Mononuclear cell (primary cell): ENCODE data around the gene HMGXB3. TPM values are rescaled to one million over a fixed set of nuclear protein-coding genes. Genes with fewer than 3 reads are reported as not detected.

ENCODE experiments used
- H3K27me3 ChIP-seq: 2 replicates; pipeline ENCODE4 v1.6.0; 2011; ENCODE audit warnings: low read length, control low read depth; ENCODE audit not compliant: insufficient read depth
- H3K4me1 ChIP-seq: 2 replicates; pipeline ENCODE4 v1.5.1; 2011; ENCODE audit warnings: mild to moderate bottlenecking, low read length, control low read depth; ENCODE audit not compliant: insufficient read depth
- H3K4me3 ChIP-seq: 2 replicates; pipeline ENCODE4 v1.5.1; 2011; ENCODE audit warnings: mild to moderate bottlenecking, low read length, moderate library complexity
- H3K9me3 ChIP-seq: 2 replicates; pipeline ENCODE4 v1.5.1; 2011; ENCODE audit warnings: low read depth, mild to moderate bottlenecking, control low read depth, low read length
- total RNA-seq: library from RNA; depleted of rRNA; stranded (reverse); fragments of >200 nt; gene quantifications from one replicate; pipeline ENCODE4 v1.2.3, GENCODE V29; 2012

The HMGXB3 gene
- total RNA-seq, 1 donor: 27.2 TPM

DNA sequence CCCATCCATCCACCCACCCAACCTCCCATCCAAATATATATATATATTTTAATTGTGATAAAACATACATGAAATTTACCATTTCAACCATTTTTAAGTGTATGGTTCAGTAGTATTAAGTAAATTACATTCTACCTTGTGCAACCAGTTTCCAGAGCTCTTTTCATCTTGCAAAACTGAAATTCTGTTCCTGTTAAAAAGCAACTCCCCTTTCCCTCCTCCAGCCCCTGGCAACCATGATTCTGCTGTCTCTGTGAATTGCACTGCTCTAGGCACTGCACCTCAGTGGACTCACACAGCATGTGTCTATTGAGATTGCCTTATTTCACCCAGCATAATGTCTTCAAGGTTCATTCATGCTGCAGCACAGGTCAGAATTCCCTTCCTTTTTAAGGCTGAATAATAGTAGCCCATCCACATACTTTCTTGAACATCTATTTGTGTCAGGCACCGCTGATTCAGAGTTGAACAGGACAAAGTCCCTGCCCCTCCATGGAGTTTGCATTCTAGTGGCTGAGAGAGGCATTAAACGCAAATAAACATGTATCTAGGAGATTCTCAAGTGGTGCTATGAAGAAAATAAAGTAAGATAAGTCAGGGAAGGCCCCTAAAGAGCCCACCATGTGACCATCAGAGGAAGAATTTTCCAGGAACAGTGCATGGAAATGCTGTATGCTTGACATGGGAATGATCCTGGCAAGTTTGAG is 61.8 kb downstream of the HMGXB3 start:
- Histone ChIP-seq H3K9me3 (no peaks in the 10 kb centered on the region), H3K4me1 (peaks cover 81% of the 10 kb centered on the region), H3K27me3 (no peaks in the 10 kb centered on the region), H3K4me3 (no peak overlapping the region)

DNA sequence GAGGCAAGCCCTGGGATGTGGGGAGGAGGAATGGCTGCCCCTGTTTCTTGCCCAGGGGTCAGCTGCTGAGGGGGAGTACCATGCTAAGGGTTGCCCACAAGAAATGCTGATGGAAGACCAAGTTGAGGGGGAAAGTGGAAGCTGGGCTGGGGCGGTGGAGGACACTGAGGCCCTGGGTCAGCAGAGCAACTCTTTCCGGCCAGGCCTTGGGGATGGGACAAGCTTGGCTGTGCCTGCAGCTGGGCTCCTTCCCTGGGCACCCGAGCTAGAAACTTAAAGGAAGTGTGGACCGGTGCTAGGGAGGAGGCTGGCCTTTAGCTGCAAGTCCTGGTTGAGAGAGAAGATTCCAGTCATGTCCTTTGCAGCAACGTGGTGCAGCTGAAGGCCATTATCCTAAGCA is 63.1 kb downstream of the HMGXB3 start:
- H3K27me3 ChIP-seq: no peaks in the 10 kb centered on the region
- H3K4me3 ChIP-seq: no peak overlapping the region
- H3K4me1 ChIP-seq: peaks cover 85% of the 10 kb centered on the region
- H3K9me3 ChIP-seq: no peaks in the 10 kb centered on the region

DNA sequence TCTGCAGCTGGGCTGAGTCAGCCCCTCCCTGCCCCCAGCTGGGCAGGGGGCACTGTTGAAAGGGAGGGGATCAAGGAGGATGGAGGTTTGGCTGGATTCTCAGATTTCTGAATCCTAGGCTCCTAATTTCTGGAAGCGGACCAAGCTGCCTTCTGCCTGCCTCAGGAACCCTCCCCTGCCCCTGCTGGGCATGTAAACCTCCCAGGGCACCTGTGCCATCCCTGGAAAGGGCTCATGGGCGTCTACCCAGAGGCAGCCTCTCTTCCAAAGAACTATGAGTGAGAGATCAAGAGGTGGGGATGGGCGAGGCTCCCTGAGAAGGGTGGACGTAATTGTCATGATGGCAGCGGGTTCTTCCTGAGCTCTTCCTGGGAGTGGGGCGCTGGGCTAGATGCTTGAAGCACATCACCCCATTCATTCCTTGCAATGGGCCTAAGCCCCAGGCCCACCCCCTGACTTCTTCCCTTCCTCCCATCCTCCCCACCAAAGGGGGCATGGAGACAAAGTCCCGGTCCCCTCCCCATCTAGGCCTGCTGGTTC is 64.2 kb downstream of the HMGXB3 start:
- Histone ChIP-seq H3K4me1 (peaks cover 79% of the 10 kb centered on the region), H3K4me3 (no peak overlapping the region), H3K27me3 (no peaks in the 10 kb centered on the region), H3K9me3 (no peaks in the 10 kb centered on the region)

DNA sequence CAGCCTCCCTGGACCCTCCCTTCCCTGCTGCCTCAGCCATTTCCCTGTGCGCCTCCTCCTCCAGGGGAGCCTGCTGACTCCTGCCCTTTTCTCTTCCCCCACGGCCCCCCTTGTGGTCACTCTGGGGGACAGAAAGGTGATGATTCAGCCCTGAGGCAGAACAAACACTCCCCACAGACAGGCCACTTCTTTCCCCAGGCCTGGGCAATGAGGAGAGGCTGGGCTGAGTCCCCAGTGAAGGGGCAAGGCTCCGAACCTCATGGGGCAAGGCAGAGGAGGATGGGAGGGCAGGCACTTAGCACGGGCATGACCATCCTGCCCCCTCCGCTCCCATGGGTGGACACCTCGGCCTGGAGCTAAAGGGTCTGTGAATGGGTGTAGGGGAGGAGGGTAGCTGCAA is 64.8 kb downstream of the HMGXB3 start:
- Histone ChIP-seq H3K27me3 (no peaks in the 10 kb centered on the region), H3K4me1 (peaks cover 76% of the 10 kb centered on the region), H3K4me3 (no peak overlapping the region), H3K9me3 (no peaks in the 10 kb centered on the region)

DNA sequence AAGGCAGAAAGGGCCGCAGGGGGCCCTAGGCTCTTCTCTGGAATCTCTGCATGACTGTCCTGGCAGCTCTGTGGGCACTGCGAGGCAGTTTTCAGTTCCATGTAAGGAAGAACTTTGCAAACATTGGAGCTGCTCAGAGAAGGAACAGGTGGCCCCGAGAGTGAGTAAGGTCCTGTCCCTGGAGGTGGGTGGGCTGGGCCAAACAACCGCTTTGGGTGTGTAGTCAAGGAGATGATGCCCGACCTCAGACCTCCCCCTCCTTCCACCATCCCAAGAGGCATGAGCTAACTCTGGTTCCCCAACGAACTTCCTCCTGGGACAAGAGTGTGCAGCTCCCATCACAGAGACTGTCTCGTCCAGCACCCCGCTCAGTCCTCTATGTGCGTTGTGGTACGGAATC is 65.3 kb downstream of the HMGXB3 start:
- H3K4me3 ChIP-seq: no peak overlapping the region
- H3K27me3 ChIP-seq: no peaks in the 10 kb centered on the region
- no peaks in the 10 kb centered on the region for H3K9me3 ChIP-seq
- H3K4me1 ChIP-seq: peaks cover 76% of the 10 kb centered on the region

DNA sequence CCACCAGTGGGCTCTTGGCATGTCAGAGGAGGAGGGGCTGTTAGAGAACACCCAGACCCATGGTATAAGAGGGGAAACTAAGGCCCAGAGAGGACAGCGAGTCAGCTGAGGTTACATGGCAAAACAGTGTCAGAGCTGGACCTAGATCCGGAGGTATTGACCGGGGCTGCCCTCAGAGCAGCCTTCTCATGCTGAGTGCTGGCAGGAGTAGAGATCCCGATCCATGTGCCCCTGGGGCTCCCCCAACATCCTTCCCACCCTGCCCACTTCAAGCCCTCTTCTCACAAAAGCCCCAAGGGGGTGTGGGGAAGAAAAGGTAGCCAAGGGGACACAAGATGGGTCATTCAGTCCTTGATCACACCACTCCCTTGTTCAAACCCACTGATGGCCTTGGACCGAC is 65.9 kb downstream of the HMGXB3 start:
- peaks cover 76% of the 10 kb centered on the region for H3K4me1 ChIP-seq
- H3K4me3 ChIP-seq: no peak overlapping the region
- no peaks in the 10 kb centered on the region for H3K27me3 ChIP-seq
- H3K9me3 ChIP-seq: no peaks in the 10 kb centered on the region

DNA sequence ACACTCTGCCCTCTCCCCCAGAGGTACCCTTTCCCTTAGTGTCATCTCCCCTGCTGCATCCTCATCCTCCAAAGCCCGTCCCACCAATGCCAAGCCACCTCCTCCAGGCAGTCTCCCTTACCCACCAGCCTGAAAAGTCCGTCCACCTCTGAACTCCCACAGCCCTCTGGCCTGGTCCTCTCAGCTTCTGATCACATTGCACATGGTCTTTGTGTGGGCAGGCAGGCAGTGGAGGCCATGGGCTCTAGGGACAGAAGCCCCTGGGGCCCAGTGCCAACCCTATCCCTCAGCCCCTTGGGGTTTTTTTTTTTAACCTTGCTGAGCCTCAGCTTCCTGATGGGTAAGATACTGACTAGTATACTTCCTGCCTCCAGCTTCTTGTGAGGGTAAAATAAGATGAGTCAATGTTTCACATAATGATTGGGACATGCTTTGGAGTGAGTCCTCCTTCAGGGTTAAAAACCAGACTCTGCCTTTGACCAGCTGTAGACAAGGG is 66.4 kb downstream of the HMGXB3 start:
- H3K4me1 ChIP-seq: peaks cover 71% of the 10 kb centered on the region
- no peak overlapping the region for H3K4me3 ChIP-seq
- no peaks in the 10 kb centered on the region for H3K27me3 ChIP-seq
- no peaks in the 10 kb centered on the region for H3K9me3 ChIP-seq

DNA sequence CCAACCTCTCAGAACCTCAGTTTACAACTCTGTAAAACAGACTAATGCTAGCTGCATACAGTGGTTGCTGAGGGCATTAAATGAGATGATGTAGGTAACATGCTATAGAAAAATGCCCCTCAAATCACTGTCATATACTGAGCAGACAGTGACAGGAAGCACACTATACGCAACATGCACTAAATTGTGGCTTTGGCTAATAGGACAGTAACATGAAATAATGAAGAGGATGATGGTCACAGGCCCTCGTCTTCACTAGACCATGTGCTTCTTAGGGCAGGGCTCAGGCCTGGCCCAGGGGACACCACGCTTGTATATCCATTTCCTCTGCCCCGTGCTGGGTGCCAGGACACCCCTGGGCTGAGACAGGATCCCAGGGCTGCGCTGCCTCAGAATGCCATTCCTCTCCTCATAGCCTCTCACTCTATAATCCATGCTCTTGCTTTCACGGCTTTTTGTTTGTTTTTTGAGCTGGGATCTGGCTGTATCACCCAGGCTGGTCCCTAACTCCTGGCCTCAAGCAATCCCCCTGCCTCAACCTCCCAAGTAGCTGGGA is 66.9 kb downstream of the HMGXB3 start:
- Histone ChIP-seq H3K9me3 (no peaks in the 10 kb centered on the region), H3K27me3 (no peaks in the 10 kb centered on the region), H3K4me1 (peaks cover 66% of the 10 kb centered on the region), H3K4me3 (no peak overlapping the region)

DNA sequence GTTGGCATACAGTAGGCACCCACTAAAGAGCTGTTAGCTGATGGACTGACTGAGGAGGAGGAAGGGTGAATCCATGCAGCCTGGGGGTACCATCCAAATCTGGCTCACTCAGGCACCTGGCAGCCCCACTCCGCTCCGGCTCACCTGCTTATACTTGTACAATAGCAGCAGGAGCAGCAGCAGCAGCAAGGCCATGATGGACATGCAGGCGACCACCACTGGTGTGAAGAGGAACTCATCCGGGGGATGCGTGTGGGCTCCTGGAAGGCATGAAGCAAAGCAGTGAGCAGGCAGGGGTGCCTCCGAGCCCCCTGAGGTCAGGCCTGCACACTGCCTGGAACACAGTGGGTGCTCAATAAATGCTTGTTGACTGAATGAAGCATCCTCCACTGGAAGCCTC is 67.5 kb downstream of the HMGXB3 start:
- H3K4me1 ChIP-seq: peaks cover 60% of the 10 kb centered on the region
- H3K4me3 ChIP-seq: no peak overlapping the region
- no peaks in the 10 kb centered on the region for H3K27me3 ChIP-seq
- no peaks in the 10 kb centered on the region for H3K9me3 ChIP-seq

DNA sequence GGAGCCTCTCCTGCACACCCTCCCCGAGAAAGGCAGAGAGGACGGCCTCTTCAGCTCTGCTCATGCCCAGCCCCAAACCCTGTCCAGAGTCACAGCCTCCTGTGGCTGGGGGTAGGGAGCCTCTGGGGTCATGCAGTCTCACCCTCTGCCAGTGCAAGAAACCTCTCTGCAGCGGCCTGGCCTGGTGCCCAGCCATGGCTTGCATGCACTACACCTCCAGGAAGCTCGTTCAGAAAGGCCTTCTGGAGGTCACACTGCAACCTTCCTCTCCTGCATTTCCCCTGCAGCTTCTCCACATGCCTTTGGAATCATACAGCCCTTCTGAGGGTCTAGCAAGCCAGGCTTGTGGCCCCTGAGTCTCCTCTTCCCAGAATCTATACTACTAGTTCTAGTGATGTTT is 67.9 kb downstream of the HMGXB3 start:
- peaks cover 56% of the 10 kb centered on the region for H3K4me1 ChIP-seq

DNA sequence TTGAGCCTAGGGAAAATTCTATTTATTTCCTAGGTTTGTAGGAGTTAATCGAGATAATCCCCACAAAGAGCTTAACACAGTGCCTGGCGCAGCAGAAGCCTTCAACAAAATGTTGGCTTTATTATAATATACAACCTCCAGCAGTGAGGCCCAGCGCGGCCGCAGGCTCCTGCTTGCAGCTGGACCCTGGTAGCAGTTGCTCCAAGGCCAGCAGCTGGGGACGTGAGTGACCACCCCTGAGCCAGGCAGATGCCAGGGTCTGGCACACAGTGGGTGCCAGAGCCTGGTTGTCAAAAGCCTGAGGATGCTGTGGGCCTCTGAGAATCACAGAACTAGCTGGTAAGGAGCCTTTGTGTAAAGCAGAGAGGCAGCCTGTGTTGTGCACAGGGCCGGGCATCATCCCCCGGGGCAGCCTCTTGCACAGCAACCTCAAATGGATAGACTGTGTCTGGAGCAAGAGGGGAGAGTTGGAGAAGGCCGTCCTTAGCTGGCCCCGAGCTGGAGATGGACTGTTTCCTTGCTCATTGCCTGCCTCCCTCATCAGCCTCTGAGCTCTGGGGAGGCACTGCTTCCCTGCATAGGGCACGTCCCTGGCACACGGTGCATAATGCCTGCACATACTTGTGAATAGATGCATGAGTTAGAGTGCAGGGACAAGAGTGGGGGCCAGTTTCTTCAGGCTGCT is 68.6 kb downstream of the HMGXB3 start:
- no peak overlapping the region for H3K4me3 ChIP-seq
- H3K27me3 ChIP-seq: no peaks in the 10 kb centered on the region
- H3K9me3 ChIP-seq: no peaks in the 10 kb centered on the region
- H3K4me1 ChIP-seq: peaks cover 50% of the 10 kb centered on the region

More for the DNA sequence above, 67.9 kb downstream of the HMGXB3 start:
- H3K27me3 ChIP-seq: no peaks in the 10 kb centered on the region
- H3K4me3 ChIP-seq: no peak overlapping the region
- H3K9me3 ChIP-seq: no peaks in the 10 kb centered on the region

DNA sequence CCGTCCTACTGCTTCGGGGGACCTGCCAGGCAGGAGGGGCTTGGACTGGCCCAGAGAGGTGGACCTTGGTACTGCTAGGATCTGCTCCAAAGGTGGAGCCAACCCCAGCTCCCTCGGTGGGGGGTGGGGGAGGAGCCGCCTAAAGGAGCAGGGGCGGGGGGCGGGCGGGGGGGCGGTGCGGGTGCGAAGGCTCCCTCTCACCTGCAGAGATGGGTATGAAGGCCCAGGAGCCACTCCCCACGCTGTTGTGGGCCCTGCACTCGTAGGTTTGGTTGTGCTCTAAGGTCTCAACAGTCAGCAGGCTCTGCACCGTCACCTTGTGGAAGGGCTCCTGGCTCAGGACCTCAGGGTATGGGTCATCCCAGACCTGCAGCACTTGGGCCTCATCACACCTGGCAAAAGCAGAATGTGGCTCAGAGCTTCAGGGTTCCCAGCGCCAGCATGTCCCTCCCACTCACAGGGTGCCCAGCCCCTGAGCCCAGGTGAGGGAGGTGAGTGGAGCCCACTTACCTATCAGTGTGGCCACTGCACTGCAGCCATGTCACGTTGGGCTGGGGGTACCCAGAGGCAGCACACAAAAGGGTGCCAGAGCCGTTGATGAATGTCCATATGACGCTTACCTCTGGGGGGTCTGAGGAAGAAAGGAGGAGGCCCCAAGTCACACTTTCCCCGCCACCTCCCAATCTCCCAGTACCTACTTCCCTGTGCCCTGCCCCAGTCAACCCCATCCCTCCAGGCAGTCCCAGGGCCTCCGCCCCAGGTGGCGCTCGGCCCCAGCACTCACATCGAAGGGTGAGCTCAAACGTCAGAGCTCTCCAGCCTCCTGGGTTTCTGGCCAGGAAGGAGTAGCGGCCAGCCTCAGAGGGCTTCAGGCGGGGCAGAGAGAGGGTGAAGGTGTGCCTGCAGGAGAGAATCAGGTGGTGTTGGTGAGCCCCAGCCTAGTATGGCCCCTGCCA is 69.4 kb downstream of the HMGXB3 start:
- no peaks in the 10 kb centered on the region for H3K27me3 ChIP-seq
- H3K4me3 ChIP-seq: no peak overlapping the region
- no peaks in the 10 kb centered on the region for H3K9me3 ChIP-seq
- H3K4me1 ChIP-seq: peaks cover 41% of the 10 kb centered on the region

DNA sequence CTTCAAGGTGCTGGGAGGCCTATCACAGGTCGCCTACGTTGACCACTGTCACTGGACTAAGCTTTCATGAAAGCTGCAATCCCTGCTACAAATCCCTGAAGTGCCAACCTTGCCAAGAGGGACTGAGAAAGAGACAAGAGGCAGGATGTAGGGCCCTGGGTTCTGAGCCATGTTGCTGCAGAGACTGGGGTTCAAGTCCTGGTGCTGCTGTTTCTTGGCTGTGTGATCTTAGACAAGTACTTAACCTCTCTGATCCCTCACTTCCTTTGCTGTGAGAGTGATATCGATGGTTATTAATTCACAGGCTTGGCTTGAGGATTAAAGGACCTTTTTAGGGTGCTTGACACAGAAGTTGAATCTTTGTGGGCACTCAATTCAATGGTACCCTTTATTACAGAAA is 70.3 kb downstream of the HMGXB3 start:
- no peaks in the 10 kb centered on the region for H3K9me3 ChIP-seq
- H3K4me3 ChIP-seq: no peak overlapping the region
- H3K4me1 ChIP-seq: peaks cover 32% of the 10 kb centered on the region
- H3K27me3 ChIP-seq: no peaks in the 10 kb centered on the region

DNA sequence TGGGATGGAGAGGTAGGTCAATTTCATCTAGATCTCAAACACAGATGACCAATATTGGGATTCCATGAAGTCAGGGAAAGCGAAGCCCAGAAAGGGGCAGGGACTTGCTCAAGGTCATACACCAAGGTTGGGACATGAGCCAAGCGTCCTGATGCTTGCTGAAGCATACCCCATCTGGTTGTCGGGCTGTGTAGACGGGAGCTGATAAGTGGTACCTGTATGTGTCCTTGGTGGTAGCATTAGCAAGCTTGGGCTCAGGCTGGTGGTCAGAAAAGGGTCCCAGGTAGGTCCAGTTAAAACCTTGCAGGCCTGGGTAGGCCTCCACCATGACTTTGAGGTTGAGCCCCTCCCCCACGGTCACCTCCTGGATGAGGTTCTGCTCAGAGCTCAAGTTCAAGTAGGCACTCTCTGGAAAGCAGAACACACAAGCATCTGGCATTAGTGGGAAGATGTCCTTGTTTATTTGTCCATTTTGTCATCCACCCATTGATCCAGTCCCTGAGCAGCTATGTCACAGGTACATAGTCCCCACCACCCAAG is 72.6 kb downstream of the HMGXB3 start:
- Histone ChIP-seq H3K4me1 (peaks cover 9% of the 10 kb centered on the region), H3K4me3 (no peak overlapping the region), H3K9me3 (no peaks in the 10 kb centered on the region), H3K27me3 (no peaks in the 10 kb centered on the region)
